ENCODE results near the gene UBASH3A.
A peak's percentile ranks its signal among the peaks of the same experiment; 100 is the strongest.

UBASH3A gene

DNA sequence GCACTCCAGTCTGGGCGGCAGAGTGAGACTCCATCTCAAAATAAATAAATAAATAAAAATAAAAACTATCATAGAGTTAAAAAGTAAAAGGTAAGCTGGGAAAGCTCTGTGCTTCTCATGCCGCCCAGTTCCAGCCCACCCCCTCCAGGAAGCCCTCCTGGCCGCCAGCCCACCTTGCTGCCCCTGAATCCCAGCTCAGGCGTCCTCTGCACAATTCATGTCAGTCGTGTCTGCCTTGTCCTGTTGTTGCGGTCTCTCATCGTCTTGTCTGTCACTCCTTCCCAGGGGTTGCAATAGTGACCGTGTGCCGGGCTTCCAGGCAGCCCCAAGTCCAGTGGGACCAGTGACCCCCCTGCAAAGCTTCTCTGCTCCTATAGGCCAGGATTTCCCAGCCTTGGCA, 48.2 kb downstream of the UBASH3A start:
- no peak for DNase-seq (ENCODE audit: low read depth in 2 of 2)

DNA sequence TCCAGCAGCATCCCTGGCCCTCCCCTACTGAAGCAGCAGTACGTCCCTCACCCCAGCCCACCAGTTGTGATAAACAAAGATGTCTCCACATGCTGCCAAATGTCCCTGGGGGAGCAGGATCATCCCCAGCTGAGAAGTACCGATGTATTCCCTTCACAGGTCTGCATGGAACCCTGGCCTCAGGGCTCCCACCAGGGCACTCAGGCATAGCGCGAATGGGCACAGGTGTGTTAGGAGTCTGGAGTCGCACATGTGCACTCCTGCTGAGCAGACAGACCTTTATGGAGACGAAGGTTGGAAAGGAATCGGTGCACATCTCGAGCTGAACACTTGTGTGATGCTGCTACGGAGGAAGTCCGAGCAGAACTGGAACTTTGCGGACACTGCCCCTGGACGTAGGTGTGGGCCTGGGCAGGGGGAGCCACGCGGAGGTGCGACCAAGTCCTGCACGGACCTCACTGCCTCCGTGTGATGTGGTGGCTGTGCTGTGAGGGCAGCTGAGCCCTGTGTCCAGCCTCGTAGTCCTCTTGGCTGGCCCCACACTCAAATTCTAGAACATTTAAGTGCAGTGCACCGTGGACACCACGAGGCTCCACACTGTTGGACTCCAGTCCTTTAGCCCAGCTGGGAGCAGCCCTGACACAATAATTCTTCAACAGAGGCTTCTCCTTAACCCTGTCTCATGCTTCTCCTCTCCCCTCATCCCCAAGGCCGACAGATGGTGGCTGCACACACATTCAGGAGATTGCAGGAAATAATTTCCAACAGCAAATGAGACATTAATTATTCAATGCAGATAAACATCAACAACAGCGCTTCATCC, 48.9 kb downstream of the UBASH3A start:
- DNase-seq (ENCODE audit: low read depth in 2 of 2) = no peak

DNA sequence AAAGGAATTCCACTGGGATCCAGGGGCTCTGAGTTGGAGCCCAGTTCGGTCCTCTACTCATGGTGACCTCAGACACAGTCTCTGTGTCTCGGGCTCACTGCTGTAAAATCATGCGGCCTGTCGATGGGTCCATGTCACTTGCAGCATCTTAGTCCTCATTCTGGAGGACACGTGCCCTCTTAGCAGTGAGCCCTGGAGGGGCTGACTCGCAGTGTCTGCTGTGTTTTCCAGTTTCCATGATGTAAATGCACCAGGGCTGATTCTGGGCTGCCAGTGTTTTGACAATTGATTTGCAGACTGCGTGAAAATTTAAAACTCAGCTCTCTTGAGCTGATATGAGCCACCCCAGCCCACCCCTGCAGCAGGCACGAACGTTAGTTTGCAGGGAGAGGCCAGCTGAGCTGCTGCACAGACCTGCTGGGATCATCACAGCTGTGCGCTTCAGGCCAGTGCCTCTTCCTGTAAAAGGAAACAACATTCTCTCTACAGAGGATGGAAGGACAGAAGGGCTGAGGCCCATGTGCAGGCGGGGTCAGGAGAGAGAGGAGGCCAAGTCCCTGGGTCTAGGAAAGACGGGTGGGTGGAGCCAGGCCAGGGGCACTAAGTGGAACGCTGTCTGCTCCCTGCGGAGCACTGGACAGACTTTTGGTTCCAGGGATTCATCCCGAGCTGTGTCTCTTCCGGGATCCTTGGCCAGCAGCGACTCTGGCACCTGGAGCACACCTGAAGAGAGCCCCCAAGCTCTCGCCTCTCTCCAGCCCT, 49.7 kb downstream of the UBASH3A start:
- DNase-seq (ENCODE audit: low read depth in 2 of 2) = no peak

DNA sequence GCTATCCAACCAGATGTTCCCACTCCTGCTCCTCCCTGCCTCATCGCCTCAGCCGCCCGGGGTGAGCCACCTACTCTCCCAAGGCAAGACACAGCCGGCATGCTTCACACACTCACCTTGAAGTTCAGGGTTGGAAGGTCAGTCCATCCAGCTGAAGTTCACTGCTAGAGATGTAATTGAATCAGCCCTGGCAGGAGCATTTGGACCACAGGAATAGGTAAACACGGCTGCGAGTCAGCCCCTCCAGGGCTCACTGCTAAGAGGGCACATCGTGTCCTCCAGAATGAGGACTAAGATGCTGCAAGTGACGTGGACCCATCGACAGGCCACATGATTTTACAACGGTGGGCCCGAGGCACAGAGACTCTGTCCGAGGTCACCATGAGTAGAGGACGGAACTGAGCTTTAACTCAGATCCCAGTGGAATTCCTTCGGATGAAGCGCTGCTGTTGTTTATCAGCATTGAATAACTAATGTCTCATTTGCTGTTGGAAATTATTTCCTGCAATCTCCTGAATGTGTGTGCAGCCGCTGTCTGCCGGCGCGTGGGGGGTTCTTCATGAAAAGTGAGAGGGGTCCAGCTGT, 50.4 kb downstream of the UBASH3A start:
- no peak for DNase-seq (ENCODE audit: low read depth in 2 of 2)

DNA sequence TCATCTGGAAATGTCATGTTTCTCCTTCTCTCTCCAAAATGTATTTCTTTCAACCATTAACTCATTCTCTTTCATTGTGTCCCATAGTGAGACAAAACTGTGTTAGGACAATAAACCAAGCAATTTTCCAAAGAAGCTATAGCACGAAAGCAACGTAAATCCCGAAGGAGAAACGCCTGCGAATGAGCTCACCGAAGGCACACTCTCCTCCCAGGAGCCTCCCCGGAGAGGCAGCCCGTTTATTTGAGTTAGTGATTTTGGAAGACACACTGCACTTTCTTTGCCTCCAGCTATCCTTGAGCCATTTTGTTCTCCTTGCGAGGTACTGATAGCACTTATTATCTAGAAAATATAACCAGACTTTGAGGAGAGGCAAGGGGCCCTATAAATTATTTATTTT, 51.1 kb downstream of the UBASH3A start:
- no peak for DNase-seq (ENCODE audit: low read depth in 2 of 2)

DNA sequence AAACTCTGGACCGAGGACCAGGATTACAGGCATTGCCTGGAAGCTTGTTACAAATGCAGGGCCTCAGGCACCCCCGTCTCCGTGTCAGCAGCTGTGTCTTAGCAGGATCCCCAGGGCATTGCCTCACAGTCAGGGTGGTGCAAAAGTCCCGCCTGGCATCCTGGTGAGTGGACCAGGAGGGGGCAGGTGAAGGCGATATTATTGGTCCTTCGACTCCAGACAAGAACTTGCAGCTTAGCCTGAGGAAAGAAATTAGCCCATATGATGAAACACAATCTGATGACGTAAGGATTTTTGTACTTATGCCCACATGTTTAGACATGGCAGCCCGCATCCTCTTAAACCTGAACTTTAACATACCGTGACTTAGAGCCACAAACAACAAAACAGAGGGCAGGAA, 51.5 kb downstream of the UBASH3A start:
- DNase-seq (ENCODE audit: low read depth in 2 of 2) = no peak

DNA sequence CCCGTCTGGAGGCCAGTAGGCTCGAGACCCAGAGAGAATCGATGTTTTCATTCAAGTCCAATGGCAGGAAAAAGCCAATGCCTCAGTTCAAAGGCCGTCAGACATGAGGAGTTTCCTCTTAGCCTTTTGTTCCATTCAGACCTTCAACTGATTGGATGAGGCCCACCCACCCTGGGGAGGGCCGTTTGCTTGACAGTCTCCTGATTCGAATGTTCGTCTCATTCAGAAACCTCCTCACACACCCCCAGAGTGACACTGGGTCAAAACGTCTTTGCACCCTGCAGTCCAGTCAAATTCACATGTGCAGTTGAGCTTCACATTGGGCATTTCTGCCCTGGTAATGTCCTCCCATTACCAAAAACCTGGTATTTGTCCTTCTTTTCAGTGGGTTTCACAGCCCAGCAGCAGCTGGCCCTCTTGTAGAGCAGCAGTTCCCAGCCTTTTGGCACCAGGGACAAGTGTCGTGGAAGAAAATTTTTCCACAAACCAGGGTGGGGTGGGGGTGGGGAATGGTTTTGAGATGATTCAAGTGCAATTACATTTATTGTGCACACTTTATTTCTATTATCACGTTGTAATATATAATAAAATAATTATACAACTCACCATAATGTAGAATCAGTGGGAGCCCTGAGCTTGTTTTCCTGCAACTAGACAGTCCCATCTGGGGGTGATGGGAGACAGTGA, 52.2 kb downstream of the UBASH3A start:
- no peak for DNase-seq (ENCODE audit: low read depth in 2 of 2)

DNA sequence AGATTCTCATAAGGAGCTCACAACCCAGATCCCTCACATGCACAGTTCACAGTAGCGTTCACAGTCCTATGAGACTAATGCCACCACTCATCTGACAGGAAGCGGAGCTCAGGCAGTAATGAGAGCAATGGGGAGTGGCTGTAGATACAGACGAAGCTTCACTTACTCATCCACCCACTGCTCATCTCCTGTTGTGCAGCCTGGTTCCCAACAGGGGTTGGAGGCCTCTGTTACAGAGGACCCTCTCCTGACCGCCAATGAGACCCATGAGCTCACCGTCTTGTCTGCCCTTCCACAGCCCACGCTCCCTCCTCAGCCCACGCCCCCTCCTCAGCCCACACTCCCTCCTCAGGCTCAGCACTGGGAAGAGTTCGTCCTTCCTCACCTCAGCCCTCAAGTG, 52.8 kb downstream of the UBASH3A start:
- no peak for DNase-seq (ENCODE audit: low read depth in 2 of 2)

DNA sequence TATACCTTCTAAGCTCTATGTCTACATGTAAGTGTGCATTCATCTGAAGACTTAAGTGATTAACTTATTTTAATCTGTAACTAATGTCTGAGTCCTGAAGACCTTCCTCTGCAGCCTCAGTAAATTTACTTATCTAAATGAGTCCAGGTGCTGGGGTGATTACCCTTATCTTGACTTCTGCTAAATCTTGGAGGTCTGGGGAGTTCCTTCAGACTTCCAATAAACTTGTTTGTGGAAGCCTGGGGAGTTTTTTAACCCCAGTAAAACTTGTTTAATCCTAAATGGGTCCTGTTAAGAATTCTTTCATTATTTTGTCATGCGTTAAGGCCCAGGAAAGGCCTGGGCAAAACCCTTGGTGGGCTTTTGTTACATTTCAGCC, 55.4 kb downstream of the UBASH3A start:
- no peak for DNase-seq (ENCODE audit: low read depth in 2 of 2)

DNA sequence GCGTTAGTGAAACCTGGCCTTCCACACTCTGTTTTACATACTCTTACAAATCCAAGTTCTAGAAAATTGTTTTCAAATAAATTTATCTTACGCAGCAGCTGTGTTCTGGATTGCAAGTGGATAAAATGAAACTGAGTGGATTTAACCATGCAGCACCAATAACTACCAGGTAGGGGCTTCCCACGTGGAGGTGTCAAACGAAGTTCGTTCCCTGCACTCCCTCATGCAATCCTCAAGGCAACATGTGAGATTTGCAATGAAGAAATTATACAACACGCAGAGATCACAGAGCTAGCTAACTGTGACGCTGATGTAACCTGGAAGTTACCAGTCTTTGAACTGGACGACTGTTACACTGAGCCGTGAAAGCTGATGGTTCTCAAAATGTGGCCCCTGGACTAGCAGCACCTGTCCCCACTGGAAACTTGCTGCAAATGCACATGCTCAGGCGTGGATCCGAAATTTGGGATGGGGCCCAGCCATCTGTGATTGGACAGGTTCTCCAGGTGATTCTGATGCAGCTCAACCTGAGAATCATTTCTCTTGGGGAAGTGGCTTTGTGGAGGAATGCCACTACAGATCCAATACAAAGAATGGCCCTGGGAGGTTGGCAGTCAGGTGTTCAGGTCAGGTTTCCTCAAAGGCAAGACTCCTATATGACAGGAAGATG, 56.0 kb downstream of the UBASH3A start:
- DNase-seq (ENCODE audit: low read depth in 2 of 2) = no peak

DNA sequence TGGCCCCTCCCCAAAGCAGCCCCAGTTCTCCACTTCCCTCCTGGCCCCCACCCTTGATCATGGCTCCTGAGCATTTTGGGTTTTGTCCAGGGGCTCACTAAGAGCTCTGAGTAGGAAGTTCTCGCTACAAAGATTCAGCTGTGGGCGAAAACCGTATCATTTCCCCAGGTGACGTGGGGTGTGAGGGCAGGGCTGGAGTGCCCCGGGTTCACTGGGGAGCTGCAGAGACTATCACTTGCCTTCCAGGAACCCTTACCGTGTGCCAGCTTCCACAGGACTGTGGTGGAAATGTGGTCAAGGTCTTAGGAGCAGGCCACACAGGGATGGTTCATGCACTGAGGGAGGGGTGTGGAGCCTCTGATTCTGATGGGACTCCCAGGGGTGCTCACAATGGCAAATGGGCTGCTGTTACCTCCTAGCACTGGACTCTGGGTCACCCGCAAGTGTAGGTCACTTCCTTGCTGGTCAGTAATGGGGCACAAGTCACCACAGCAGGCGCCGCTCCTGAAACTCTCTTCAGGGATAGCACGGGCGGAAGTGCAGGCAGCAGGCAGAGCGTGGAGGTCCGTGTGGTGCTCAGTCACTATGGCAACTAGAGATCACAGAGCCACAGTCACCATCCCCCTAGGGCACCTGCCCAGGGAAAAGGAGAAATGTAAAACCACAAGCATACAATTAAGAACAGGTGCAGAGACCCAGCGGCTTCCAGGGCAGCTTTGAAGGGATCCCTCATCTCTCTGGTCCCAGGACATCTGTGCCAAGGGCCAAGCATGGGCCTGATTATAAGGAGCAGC, 56.9 kb downstream of the UBASH3A start:
- DNase-seq (ENCODE audit: low read depth in 2 of 2) = no peak

DNA sequence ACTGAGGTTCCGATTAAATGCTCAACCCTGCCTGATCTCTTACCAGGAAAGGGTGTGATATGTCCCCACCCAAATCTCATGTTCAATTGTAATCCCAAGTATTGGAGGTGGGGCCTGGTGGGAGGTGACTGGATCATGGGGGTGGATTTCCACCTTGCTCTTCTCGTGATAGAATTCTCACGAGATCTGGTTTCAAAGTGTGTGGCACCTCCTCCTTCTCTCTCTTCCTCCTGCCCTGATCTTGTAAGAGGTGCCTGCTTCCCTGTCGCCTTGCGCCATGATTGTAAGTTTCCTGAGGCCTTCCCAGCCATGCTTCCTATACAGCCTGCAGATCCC, 57.5 kb downstream of the UBASH3A start:
- no peak for DNase-seq (ENCODE audit: low read depth in 2 of 2)

DNA sequence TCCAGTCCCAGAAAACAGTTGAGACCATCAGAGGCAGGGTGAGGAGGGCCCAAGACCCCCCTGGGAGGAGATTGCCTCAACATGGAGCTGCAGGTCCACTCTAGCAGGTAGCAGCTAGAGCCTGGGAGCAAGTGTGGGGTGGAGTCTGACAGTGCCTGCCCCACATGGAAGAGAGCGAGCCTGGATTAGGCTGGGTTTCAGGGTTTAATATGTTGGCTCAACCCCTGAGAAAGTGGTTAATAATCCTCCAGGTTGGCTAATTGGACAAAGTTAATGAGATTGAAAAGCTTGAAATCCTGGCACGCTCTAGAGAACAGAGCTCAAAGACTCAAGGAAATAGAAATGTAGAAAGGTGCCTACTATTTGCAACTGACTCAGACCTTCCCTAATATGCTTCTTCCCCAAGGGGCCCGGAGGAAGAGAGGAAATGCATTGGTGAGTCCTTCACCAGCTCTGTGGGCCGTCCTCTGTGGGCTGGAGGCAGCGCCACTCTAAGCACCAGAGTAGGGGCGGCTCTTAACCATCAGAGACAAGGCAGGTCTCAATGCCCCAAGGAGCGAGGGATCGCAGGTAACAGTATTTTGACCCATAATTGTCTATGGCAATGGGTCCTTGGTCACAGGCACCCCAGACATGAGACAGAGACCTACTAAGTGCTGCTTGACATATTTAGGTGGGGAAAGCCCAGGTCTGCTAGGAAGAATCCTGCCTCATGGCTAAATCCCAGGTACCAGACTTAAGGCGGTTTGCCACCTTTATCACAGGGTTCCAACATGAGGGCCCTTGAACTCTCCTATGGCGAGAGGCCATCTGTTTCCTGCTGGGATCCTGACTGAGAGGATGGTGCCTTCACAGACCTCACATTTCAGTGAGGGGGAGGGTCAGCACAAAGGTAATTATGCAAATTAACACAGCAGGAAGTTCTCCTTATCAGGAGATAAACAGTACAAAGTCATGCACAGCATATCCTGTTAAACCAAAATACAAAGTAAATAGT, 58.5 kb downstream of the UBASH3A start:
- no peak for DNase-seq (ENCODE audit: low read depth in 2 of 2)

DNA sequence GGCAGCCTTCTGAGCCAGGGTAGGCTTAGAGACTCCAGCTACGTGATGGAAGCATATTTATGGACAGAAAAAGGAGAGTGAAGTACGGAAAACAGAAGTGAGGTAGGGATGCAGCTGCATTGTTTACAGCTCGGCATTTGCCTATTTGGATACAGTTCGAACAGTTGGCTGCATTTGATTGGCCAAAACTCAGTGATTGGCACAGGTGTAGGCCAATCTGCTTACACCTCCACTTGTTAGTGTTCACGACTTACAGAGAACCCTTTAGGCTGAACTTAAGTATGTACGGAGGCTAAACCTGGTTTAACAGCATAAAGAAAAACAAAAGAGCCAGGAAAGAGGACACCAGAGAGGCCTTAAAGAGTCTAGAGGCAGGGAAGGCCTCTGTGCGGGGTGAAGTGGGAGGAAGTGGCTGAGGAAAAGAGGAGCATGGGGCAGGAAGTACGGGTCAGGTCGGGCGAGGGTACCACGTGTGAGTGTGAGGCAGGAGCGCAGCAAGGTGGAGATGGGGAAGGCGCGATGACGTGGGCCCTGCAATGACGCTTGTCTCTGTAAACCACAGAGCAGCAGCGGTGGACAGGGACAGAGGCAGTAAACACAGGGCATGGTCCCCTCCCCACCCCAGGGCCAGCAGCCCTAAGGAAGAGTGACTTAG, 60.3 kb downstream of the UBASH3A start:
- DNase-seq (ENCODE audit: low read depth in 2 of 2) = peak; percentile 43 to 47

DNA sequence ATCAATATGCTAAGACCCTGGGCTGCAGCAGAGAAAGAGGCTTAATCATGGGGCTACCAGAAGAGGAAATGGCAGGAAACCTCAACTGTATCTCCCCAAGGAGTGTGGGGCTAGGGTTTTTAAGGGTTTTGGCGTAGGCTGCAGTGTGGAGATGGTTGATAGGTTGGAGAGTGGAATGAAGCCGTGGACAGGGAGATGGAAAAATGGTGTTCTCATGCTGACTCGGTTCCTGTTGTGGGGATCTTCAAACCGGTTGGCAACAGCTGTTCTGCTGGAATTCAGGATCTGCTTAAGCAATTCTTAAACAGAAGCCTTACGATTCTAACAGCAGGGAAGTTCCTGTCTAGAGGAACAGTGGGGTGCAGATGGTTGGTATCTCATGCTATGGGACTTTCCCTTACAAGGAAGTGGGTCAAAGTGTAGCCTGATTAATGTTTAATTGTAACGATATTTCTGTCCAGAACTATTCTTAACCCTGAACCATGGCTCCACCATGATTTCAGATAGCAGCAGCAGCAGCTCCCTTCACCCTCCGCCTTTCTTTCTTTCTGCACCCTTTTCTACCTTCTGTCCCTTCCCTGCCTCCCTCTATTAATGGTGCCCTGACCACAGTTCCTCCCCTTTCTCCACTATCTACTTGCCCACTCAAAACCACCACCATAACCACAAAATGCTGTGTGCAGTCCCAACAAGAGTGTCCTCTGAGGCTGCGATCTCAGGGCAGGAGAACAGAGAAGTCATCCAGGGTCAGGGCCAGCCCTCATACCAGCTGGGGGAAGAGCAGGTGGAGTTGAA, 61.5 kb downstream of the UBASH3A start:
- DNase-seq (ENCODE audit: low read depth in 2 of 2) = no peak

DNA sequence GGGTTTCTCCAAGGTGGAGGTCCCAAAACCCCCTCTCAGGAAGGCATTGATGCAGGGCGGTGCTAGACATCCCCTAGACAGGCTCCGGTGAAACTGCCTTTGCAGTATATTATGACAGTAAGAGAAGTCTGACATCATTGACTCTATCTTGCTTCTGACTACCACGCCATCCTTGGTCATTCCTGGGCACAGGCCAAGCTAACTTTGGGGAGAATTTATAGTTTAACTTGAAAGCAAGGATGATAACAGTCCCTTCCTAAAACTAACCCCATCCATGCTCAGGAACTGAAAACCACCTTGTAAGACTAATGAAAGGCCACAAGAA, 62.1 kb downstream of the UBASH3A start:
- no peak for DNase-seq (ENCODE audit: low read depth in 2 of 2)

DNA sequence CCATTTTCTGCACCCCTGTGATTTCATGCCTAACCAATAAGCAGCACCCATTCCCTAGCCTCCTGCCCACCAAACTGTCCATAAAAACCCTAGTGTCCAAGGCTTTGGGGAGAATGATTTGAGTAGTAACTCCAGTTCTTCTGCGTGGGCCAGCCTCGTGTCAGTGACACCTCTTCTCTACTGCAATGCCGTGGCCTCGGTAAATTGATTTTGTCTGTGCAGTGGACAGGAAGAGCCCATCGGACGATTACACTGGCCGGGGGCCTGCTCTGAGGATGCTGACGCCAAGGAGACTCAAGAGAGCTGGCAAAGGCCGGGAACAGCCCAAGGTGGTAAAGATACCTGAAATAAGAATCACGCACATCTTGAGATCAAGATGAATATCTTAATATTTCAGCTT, 63.0 kb downstream of the UBASH3A start:
- DNase-seq (ENCODE audit: low read depth in 2 of 2) = no peak

DNA sequence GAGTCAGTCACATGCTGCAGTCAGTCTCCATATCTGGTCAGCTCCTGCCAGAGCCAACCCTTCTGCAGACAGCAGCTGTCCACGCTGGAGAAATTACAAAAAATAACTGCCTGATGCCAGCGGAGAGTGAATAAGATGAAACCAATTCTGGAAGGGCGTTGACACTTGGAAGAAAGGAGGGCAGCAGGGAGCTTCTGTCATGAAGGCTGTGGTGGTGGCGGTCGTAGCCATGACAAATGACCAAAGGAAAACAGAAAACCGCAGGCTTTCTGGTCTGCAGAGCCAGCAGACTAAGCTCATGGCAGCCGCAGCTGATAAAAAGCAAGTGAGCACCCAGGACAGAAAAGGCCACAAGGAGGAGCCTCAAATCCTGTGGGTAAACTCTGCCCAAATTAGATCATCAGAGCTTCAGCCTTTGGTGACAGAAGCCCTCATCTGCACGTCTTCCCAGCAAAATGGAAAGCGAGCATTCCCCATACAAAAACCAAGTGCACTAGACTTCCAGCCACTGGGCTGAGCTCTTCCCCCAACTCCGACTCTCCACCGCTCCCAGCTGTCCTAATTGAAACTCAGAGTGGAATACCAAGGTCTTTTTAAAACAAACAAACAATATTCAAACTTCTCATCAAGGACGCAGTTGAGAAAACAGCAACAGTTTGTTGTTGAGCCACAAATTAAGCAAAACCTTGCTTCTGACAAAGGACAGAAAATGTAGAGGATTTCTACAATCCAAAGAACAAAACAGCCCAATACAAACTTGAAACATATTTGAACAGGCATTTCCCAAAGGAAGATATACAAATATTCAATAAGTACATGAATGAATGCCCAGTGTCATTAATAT, 63.7 kb downstream of the UBASH3A start:
- no peak for DNase-seq (ENCODE audit: low read depth in 2 of 2)
